Panc1 (cell line): ENCODE results near the gene ZFHX2.

Source experiments
- CTCF ChIP-seq: fragments of 450-650 bp; IDR thresholded peaks from 2 replicates; pipeline ENCODE4 v1.5.1; 2017; ENCODE audit warnings: mild to moderate bottlenecking
- POLR2AphosphoS5 ChIP-seq: IDR thresholded peaks from 2 replicates; pipeline ENCODE4 v1.6.1; 2012; ENCODE audit warnings: mild to moderate bottlenecking, low read depth, low read length, moderate library complexity
- SIN3A ChIP-seq: IDR thresholded peaks from 2 replicates; pipeline ENCODE4 v1.6.1; 2012; ENCODE audit warnings: low read depth, mild to moderate bottlenecking, low read length, moderate library complexity, borderline replicate concordance; ENCODE audit not compliant: insufficient read depth
- TCF7L2 ChIP-seq: IDR thresholded peaks from 2 replicates; pipeline ENCODE4 v1.6.1; 2011; ENCODE audit warnings: mild to moderate bottlenecking, low read depth, low read length, inconsistent platforms
- TF ChIP-seq, protein P1 (sequence below), 2 experiments: IDR thresholded peaks; 2 replicates each; pipeline ENCODE4 v1.6.1; 2011 to 2012; ENCODE audit warnings: low read depth in 2 of 2, control low read depth in 1 of 2, low read length in 1 of 2, mild to moderate bottlenecking in 1 of 2, moderate library complexity in 1 of 2; ENCODE audit not compliant: insufficient read depth in 1 of 2

GRCh38 chr14:23521785-23522640 lies 29.6 kb downstream of the ZFHX2 start:
- no peak for TF ChIP-seq CTCF
- TF ChIP-seq POLR2AphosphoS5: no peak
- TF ChIP-seq, protein P1, sequence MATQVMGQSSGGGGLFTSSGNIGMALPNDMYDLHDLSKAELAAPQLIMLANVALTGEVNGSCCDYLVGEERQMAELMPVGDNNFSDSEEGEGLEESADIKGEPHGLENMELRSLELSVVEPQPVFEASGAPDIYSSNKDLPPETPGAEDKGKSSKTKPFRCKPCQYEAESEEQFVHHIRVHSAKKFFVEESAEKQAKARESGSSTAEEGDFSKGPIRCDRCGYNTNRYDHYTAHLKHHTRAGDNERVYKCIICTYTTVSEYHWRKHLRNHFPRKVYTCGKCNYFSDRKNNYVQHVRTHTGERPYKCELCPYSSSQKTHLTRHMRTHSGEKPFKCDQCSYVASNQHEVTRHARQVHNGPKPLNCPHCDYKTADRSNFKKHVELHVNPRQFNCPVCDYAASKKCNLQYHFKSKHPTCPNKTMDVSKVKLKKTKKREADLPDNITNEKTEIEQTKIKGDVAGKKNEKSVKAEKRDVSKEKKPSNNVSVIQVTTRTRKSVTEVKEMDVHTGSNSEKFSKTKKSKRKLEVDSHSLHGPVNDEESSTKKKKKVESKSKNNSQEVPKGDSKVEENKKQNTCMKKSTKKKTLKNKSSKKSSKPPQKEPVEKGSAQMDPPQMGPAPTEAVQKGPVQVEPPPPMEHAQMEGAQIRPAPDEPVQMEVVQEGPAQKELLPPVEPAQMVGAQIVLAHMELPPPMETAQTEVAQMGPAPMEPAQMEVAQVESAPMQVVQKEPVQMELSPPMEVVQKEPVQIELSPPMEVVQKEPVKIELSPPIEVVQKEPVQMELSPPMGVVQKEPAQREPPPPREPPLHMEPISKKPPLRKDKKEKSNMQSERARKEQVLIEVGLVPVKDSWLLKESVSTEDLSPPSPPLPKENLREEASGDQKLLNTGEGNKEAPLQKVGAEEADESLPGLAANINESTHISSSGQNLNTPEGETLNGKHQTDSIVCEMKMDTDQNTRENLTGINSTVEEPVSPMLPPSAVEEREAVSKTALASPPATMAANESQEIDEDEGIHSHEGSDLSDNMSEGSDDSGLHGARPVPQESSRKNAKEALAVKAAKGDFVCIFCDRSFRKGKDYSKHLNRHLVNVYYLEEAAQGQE (IDR thresholded peaks at IDR 0.05; ENCODE audit: insufficient read depth in 1 of 2, low read depth in 2 of 2, low read length in 1 of 2): no peak
- no peak for TF ChIP-seq TCF7L2
- TF ChIP-seq SIN3A: no peak
